ENCODE measurements around the gene ZNF598. TPM values are rescaled to one million over a fixed set of nuclear protein-coding genes. Genes with fewer than 3 reads are reported as not detected.

The ZNF598 gene
- total RNA-seq, 1 donor from 2014 or later, result 90.4 TPM

GRCh38 chr16:2023092-2024031 is 13.7 kb upstream of the ZNF598 start:
- TF ChIP-seq, protein P1, sequence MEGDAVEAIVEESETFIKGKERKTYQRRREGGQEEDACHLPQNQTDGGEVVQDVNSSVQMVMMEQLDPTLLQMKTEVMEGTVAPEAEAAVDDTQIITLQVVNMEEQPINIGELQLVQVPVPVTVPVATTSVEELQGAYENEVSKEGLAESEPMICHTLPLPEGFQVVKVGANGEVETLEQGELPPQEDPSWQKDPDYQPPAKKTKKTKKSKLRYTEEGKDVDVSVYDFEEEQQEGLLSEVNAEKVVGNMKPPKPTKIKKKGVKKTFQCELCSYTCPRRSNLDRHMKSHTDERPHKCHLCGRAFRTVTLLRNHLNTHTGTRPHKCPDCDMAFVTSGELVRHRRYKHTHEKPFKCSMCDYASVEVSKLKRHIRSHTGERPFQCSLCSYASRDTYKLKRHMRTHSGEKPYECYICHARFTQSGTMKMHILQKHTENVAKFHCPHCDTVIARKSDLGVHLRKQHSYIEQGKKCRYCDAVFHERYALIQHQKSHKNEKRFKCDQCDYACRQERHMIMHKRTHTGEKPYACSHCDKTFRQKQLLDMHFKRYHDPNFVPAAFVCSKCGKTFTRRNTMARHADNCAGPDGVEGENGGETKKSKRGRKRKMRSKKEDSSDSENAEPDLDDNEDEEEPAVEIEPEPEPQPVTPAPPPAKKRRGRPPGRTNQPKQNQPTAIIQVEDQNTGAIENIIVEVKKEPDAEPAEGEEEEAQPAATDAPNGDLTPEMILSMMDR (IDR thresholded peaks at IDR 0.05; ENCODE audit: partially characterized antibody, unreplicated experiment), result peak; percentile 98
- Mint-ChIP-seq H3K9me3 (ENCODE audit: unreplicated experiment) (peaks cover 10% of the 10 kb centered on the region), H3K4me3 (ENCODE audit: unreplicated experiment) (peak overlapping the region; percentile 83), H3K36me3 (ENCODE audit: unreplicated experiment) (no peaks in the 10 kb centered on the region), H3K27ac (ENCODE audit: unreplicated experiment) (peak overlapping the region; percentile 77), H3K4me1 (ENCODE audit: low read depth, unreplicated experiment) (peaks cover 7% of the 10 kb centered on the region), H3K27me3 (ENCODE audit: unreplicated experiment) (peaks cover 20% of the 10 kb centered on the region)
- DNase-seq, result peak; percentile 98

- peak overlapping the region; percentile 69 for H3K4me3 Mint-ChIP-seq (ENCODE audit: unreplicated experiment)
- TF ChIP-seq, protein P1 (IDR thresholded peaks at IDR 0.05; ENCODE audit: partially characterized antibody, unreplicated experiment), result no peak
- peaks cover 7% of the 10 kb centered on the region for H3K4me1 Mint-ChIP-seq (ENCODE audit: low read depth, unreplicated experiment)
- H3K9me3 Mint-ChIP-seq (ENCODE audit: unreplicated experiment), result peaks cover 10% of the 10 kb centered on the region
- no peaks in the 10 kb centered on the region for H3K36me3 Mint-ChIP-seq (ENCODE audit: unreplicated experiment)
- peaks cover 21% of the 10 kb centered on the region for H3K27me3 Mint-ChIP-seq (ENCODE audit: unreplicated experiment)
- DNase-seq, result no peak
- no peak overlapping the region for H3K27ac Mint-ChIP-seq (ENCODE audit: unreplicated experiment)
Observed at GRCh38 chr16:2022723-2023091, 13.1 kb upstream of the ZNF598 start.

DNA sequence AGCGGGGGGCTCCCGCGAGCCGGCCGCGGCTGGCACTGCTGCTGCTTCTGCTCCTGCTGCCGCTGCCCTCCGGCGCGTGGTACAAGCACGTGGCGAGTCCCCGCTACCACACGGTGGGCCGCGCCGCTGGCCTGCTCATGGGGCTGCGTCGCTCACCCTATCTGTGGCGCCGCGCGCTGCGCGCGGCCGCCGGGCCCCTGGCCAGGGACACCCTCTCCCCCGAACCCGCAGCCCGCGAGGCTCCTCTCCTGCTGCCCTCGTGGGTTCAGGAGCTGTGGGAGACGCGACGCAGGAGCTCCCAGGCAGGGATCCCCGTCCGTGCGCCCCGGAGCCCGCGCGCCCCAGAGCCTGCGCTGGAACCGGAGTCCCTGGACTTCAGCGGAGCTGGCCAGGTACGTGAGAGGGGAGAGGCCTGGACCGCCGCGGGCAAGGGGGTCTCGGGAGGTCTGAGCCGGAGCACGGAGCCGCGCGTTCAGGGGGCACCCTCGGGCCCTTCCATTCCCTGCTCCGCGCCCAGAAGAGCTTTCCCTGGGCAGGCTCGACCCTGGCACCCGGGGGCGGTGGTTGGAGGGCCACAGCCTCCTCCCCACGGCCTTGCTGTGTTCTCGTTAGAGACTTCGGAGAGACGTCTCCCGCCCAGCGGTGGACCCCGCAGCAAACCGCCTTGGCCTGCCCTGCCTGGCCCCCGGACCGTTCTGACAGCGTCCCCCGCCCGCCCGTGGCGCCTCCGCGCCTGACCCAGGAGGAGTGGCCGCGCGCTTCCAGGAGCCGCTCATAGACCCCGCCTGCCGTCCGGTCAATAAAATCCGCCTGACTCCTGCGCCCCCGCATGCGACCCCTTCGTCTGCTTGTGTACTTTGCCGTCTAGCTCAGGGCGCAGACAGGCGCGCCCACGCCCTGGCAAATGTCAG is 10.6 kb upstream of the ZNF598 start:
- TF ChIP-seq, protein P1 (IDR thresholded peaks at IDR 0.05; ENCODE audit: partially characterized antibody, unreplicated experiment), result no peak
- Mint-ChIP-seq H3K27me3 (ENCODE audit: unreplicated experiment) (peaks cover 16% of the 10 kb centered on the region), H3K4me1 (ENCODE audit: low read depth, unreplicated experiment) (peaks cover 10% of the 10 kb centered on the region), H3K4me3 (ENCODE audit: unreplicated experiment) (peak overlapping the region; percentile 64), H3K36me3 (ENCODE audit: unreplicated experiment) (no peaks in the 10 kb centered on the region), H3K9me3 (ENCODE audit: unreplicated experiment) (peaks cover 10% of the 10 kb centered on the region), H3K27ac (ENCODE audit: unreplicated experiment) (no peak overlapping the region)
- DNase-seq, result peak; percentile 28

- Mint-ChIP-seq H3K27ac (ENCODE audit: unreplicated experiment) (peak within 1 kb of the TSS; percentile 52), H3K9me3 (ENCODE audit: unreplicated experiment) (peaks cover 10% of the 10 kb centered on the region), H3K27me3 (ENCODE audit: unreplicated experiment) (peaks cover 14% of the 10 kb centered on the region), H3K36me3 (ENCODE audit: unreplicated experiment) (no peaks in the 10 kb centered on the region), H3K4me3 (ENCODE audit: unreplicated experiment) (peak within 1 kb of the TSS; percentile 64), H3K4me1 (ENCODE audit: low read depth, unreplicated experiment) (peaks cover 10% of the 10 kb centered on the region)
- peak; percentile 39 for DNase-seq
- TF ChIP-seq, protein P1 (IDR thresholded peaks at IDR 0.05; ENCODE audit: partially characterized antibody, unreplicated experiment), result no peak
Observed at GRCh38 chr16:2019518-2019920, 9.9 kb upstream of the ZNF598 start, which contains the start of gene NPW. Gene NPW, plus strand, starts transcription at chr16:2019785.

Data from glutamatergic neuron (in vitro differentiated cells).